PC-3 (cell line): ENCODE data around the gene SERPINA5. TPM values are rescaled to one million over a fixed set of nuclear protein-coding genes. Genes with fewer than 3 reads are reported as not detected.

Experiments
- ATAC-seq: fragments of 200-7000 bp; cut with Tn5 transposase; 2 replicates; pipeline ENCODE4 v1.9.1; 2020; ENCODE audit warnings: mild to moderate bottlenecking, moderate library complexity
- BruUV-seq: library from RNA; stranded (reverse); fragments of 400-500 nt; replicated peaks from 2 replicates; lab custom pipeline; 2021; lab: Mats Ljungman, UMichigan
- CTCF ChIA-PET: fragments of 300-600 bp; sonication (Branson Sonifier 250); formaldehyde crosslinking; loops from one replicate; lab custom pipeline; 2022; ENCODE audit warnings: antibody characterized with exemption; lab: Charles Lee
- POLR2A ChIA-PET: fragments of 300-600 bp; sonication (Branson Sonifier 250); formaldehyde crosslinking; loops from one replicate; lab custom pipeline; 2022; ENCODE audit warnings: antibody characterized with exemption; ENCODE audit not compliant: unreplicated experiment; lab: Charles Lee
- DNase-seq: peaks from one replicate; pipeline ENCODE4 v3.0.0-alpha.2; 2015
- H2AFZ ChIP-seq: fragments of 300-600 bp; sonication (generic); 2 replicates; pipeline ENCODE4 v1.6.0; 2016; ENCODE audit warnings: antibody characterized with exemption, low read length
- H3F3A ChIP-seq: fragments of 300-600 bp; sonication (generic); one replicate; pipeline ENCODE4 v1.6.0; 2017; ENCODE audit warnings: antibody characterized with exemption, low read length, control low read depth, mild to moderate bottlenecking; ENCODE audit not compliant: unreplicated experiment
- H3K27ac ChIP-seq: fragments of 300-600 bp; sonication (generic); 2 replicates; pipeline ENCODE4 v1.5.1; 2016; ENCODE audit warnings: mild to moderate bottlenecking, low read length
- H3K27me3 ChIP-seq: fragments of 300-600 bp; sonication (generic); 2 replicates; pipeline ENCODE4 v1.6.1; 2016; ENCODE audit warnings: low read length, mixed read lengths
- H3K36me3 ChIP-seq: fragments of 300-600 bp; sonication (generic); 2 replicates; pipeline ENCODE4 v1.6.1; 2016; ENCODE audit warnings: low read depth, mixed run types, low read length, mixed read lengths
- H3K4me1 ChIP-seq: fragments of 300-600 bp; sonication (generic); 2 replicates; pipeline ENCODE4 v1.5.1; 2016; ENCODE audit warnings: low read length; ENCODE audit not compliant: insufficient read depth
- H3K4me2 ChIP-seq: fragments of 300-600 bp; sonication (generic); 2 replicates; pipeline ENCODE4 v1.6.0; 2016; ENCODE audit warnings: low read length
- H3K4me3 ChIP-seq: fragments of 300-600 bp; sonication (generic); 2 replicates; pipeline ENCODE4 v1.5.1; 2016; ENCODE audit warnings: mild to moderate bottlenecking, low read length, mixed read lengths
- H3K79me2 ChIP-seq: fragments of 300-600 bp; sonication (generic); 2 replicates; pipeline ENCODE4 v1.6.1; 2017; ENCODE audit warnings: low read length, mixed read lengths
- H3K9ac ChIP-seq: fragments of 300-600 bp; sonication (generic); 2 replicates; pipeline ENCODE4 v1.6.0; 2016; ENCODE audit warnings: mild to moderate bottlenecking, low read length
- H3K9me2 ChIP-seq: fragments of 300-600 bp; sonication (generic); replicated peaks from 2 replicates; pipeline ENCODE4 v1.6.1; 2016; ENCODE audit warnings: mixed run types, low read length, mixed read lengths
- H3K9me3 ChIP-seq: fragments of 300-600 bp; sonication (generic); 2 replicates; pipeline ENCODE4 v1.6.1; 2016; ENCODE audit warnings: low read length, mixed read lengths
- H4K20me1 ChIP-seq: fragments of 300-600 bp; sonication (generic); 2 replicates; pipeline ENCODE4 v1.6.1; 2016; ENCODE audit warnings: low read length, mixed read lengths
- EZH2 ChIP-seq: fragments of 300-600 bp; sonication (generic); IDR thresholded peaks from one replicate; pipeline ENCODE4 v1.6.1; 2017; ENCODE audit warnings: antibody characterized with exemption, mild to moderate bottlenecking, low read length; ENCODE audit not compliant: unreplicated experiment
- EZH2phosphoT487 ChIP-seq: fragments of 300-600 bp; sonication (generic); IDR thresholded peaks from 2 replicates; pipeline ENCODE4 v1.6.1; 2018; ENCODE audit warnings: mild to moderate bottlenecking, antibody characterized with exemption, low read length, borderline replicate concordance
- intact Hi-C: fragments of 100-400 bp; cut with micrococcal nuclease; formaldehyde crosslinking; loops from 2 replicates; pipeline ENCODE4 v1.9.0; 2023
- total RNA-seq: library from RNA; depleted of rRNA; stranded (reverse); fragments of >200 nt; gene quantifications from 2 replicates; pipeline ENCODE4 v1.2.3, GENCODE V29; 2014
- TF ChIP-seq, protein P1 (sequence below): fragments of 300-600 bp; sonication (generic); conservative IDR thresholded peaks from 2 replicates; pipeline ENCODE4 v1.5.1; 2017; ENCODE audit warnings: antibody characterized with exemption, low read depth, mild to moderate bottlenecking, low read length

SERPINA5 gene
- total RNA-seq, 1 experiment from 2014 or later, result not detected

DNA sequence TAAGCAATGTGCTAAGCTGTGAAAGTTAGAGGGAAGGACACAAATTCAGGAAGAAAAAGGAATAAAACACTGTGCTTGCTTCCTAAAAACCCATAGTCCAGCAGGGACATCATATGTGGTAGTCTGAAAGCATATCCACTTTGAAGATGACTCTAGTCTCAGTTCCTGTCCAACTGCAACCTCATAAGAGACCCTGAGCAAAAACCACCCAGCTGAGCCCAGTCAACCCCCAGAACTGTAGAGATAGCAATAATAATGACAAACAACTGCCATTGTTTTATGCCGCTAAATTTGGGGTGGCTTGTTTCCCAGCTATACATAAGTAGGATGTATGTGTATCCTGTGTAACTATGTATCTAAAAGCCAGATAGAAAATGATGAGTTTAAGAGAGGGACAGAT, 23.9 kb upstream of the SERPINA5 start:
- H3K36me3 ChIP-seq, result no peaks in the 10 kb centered on the region
- no peak overlapping the region for H3K4me2 ChIP-seq
- H3K9ac ChIP-seq, result no peak overlapping the region
- no peaks in the 10 kb centered on the region for H3K4me1 ChIP-seq
- H3K9me3 ChIP-seq, result no peaks in the 10 kb centered on the region
- H3F3A ChIP-seq, result no peaks in the 10 kb centered on the region
- no peak for ATAC-seq
- H4K20me1 ChIP-seq, result no peaks in the 10 kb centered on the region
- no peak overlapping the region for H3K4me3 ChIP-seq
- CTCF ChIA-PET, result no interaction called here
- H3K79me2 ChIP-seq, result no peaks in the 10 kb centered on the region
- DNase-seq, result no peak
- intact Hi-C loops, result no loop called here
- TF ChIP-seq, protein P1, sequence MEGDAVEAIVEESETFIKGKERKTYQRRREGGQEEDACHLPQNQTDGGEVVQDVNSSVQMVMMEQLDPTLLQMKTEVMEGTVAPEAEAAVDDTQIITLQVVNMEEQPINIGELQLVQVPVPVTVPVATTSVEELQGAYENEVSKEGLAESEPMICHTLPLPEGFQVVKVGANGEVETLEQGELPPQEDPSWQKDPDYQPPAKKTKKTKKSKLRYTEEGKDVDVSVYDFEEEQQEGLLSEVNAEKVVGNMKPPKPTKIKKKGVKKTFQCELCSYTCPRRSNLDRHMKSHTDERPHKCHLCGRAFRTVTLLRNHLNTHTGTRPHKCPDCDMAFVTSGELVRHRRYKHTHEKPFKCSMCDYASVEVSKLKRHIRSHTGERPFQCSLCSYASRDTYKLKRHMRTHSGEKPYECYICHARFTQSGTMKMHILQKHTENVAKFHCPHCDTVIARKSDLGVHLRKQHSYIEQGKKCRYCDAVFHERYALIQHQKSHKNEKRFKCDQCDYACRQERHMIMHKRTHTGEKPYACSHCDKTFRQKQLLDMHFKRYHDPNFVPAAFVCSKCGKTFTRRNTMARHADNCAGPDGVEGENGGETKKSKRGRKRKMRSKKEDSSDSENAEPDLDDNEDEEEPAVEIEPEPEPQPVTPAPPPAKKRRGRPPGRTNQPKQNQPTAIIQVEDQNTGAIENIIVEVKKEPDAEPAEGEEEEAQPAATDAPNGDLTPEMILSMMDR, result no peak
- TF ChIP-seq EZH2 (no peak), EZH2phosphoT487 (no peak)
- H3K9me2 ChIP-seq, result no peaks in the 10 kb centered on the region
- H2AFZ ChIP-seq, result no peak overlapping the region
- no peak overlapping the region for H3K27ac ChIP-seq
- BruUV-seq, result no TSS peak
- no peaks in the 10 kb centered on the region for H3K27me3 ChIP-seq
- POLR2A ChIA-PET, result no interaction called here

DNA sequence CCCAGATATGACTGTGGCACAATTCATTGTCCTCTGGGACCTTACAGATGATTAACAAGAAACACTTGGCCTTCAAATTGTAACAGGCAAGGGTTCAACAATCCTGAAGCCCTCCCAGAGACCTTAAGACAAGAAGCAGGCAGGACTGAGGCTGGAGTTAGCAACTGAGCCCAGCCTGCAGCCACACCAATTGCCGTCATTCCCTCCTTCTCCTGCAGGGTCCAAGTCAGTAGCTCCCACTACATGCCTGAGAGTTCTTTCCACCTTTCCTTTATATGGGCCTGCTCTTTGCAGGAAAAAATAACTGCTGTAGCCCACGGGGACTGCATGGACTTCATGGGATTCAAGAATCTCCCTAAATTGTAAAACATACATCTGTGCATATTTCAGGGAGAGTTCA, 22.4 kb upstream of the SERPINA5 start:
- CTCF ChIA-PET, result no interaction called here
- DNase-seq (no peak), ATAC-seq (no peak)

DNA sequence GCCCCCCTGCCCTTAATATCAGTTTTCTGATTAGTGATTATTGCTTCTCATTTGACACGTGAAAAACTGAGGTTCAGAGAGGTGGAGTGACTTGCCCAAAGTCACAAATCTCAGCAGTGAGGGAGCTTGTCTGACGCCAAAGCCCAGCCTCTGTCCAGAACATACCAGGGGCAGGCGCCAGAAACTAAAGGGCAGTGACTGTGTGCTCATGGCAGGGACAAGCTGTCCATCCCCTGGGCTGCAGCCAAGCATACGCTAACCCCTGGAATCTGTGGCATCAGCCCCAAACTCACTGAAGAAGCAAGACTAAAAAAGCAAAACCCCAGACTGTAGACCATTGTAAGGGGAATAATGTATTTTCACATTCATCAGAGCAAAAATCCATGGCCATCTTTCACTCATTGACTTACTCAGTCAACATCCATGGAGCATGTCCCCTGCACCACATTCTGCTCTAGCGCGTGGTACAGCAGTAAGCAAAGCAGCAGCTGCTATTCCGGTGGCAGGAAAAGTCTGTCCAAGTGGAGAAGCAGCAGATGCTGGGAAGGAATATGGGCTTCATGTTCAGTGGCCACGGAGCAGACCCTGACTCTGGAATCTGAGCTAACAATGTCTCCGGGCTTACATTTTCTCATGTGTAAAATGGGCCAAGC, 21.5 kb upstream of the SERPINA5 start:
- POLR2A ChIA-PET, result no interaction called here
- CTCF ChIA-PET, result no interaction called here
- Histone ChIP-seq H3K4me3 (no peak overlapping the region), H3K9me3 (no peaks in the 10 kb centered on the region), H4K20me1 (no peaks in the 10 kb centered on the region), H3K9me2 (no peaks in the 10 kb centered on the region), H3K27me3 (no peaks in the 10 kb centered on the region), H3K79me2 (no peaks in the 10 kb centered on the region), H3K27ac (no peak overlapping the region), H3K4me2 (no peak overlapping the region), H3K36me3 (no peaks in the 10 kb centered on the region), H3F3A (no peaks in the 10 kb centered on the region), H3K9ac (no peak overlapping the region), H2AFZ (no peak overlapping the region), H3K4me1 (no peaks in the 10 kb centered on the region)
- TF ChIP-seq EZH2phosphoT487, result no peak
- TF ChIP-seq EZH2, result no peak
- TF ChIP-seq, protein P1, result no peak
- DNase-seq (no peak), ATAC-seq (no peak)
- intact Hi-C loops, result no loop called here
- no TSS peak for BruUV-seq

More for the DNA sequence above, 22.4 kb upstream of the SERPINA5 start:
- H3F3A ChIP-seq, result no peaks in the 10 kb centered on the region
- H4K20me1 ChIP-seq, result no peaks in the 10 kb centered on the region
- H3K9me2 ChIP-seq, result no peaks in the 10 kb centered on the region
- H3K27me3 ChIP-seq, result no peaks in the 10 kb centered on the region
- no TSS peak for BruUV-seq
- POLR2A ChIA-PET, result no interaction called here
- no peaks in the 10 kb centered on the region for H3K79me2 ChIP-seq
- H3K4me2 ChIP-seq, result no peak overlapping the region
- no peaks in the 10 kb centered on the region for H3K4me1 ChIP-seq
- H3K27ac ChIP-seq, result no peak overlapping the region
- H2AFZ ChIP-seq, result no peak overlapping the region
- no peaks in the 10 kb centered on the region for H3K36me3 ChIP-seq
- TF ChIP-seq EZH2phosphoT487 (no peak), EZH2 (no peak)
- TF ChIP-seq, protein P1, result no peak
- H3K4me3 ChIP-seq, result no peak overlapping the region
- no peak overlapping the region for H3K9ac ChIP-seq
- no peaks in the 10 kb centered on the region for H3K9me3 ChIP-seq
- intact Hi-C loops, result no loop called here
